Chondrocyte (in vitro differentiated cells): Measurements from ENCODE around the gene TH. TPM values are rescaled to one million over a fixed set of nuclear protein-coding genes. Genes with fewer than 3 reads are reported as not detected.

ENCODE experiments used
- DNase-seq: peaks from one replicate; pipeline ENCODE4 v3.0.0; 2021; ENCODE audit warnings: mixed read lengths, low spot score
- H3K27ac Mint-ChIP-seq: one replicate; pipeline ENCODE4 v1.8.0; 2021; ENCODE audit warnings: mild to moderate bottlenecking, moderate library complexity, mixed read lengths; ENCODE audit not compliant: unreplicated experiment
- H3K27me3 Mint-ChIP-seq: 2 replicates; pipeline ENCODE4 v1.8.0; 2021; ENCODE audit warnings: low read depth, mixed read lengths
- H3K36me3 Mint-ChIP-seq: 2 replicates; pipeline ENCODE4 v1.8.0; 2021; ENCODE audit warnings: low read depth, mixed read lengths
- H3K4me1 Mint-ChIP-seq: 2 replicates; pipeline ENCODE4 v1.8.0; 2021; ENCODE audit warnings: low read depth, mild to moderate bottlenecking, mixed read lengths
- H3K4me3 Mint-ChIP-seq: one replicate; pipeline ENCODE4 v1.8.0; 2021; ENCODE audit warnings: mild to moderate bottlenecking, moderate library complexity, mixed read lengths; ENCODE audit not compliant: unreplicated experiment
- H3K9me3 Mint-ChIP-seq: 2 replicates; pipeline ENCODE4 v1.8.0; 2021; ENCODE audit warnings: low read depth, mixed read lengths
- total RNA-seq: library from RNA; stranded (reverse); gene quantifications from 3 replicates; pipeline ENCODE4 v1.2.1, GENCODE V29; 2021
- TF ChIP-seq, protein P1 (sequence below): fragments of 200-600 bp; sonication (generic); IDR thresholded peaks from 2 replicates; pipeline ENCODE4 v1.5.0; 2021; ENCODE audit warnings: antibody characterized with exemption, mild to moderate bottlenecking, moderate library complexity

Gene TH
- total RNA-seq, 1 donor from 2014 or later: not detected

DNA sequence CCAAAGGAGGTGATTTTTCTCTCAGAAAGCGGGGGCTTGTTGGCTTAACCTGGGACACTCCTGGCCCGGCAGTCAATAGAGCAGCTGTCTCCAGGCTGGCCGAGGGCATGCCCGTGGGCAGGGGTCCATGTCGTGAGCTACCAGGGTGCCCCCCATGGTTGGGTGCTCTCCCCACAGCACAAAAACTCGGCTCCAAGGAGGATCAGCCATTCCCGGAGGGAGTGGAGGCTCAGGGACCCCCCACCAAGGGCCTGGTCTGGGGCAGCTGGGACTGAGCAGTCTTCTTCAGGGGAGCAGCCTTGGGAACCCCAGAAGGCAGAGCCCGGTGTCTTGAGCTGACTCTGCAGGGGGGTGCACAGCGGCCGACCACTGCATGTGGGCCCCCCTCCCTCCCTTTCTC is 20.8 kb upstream of the TH start:
- no peaks in the 10 kb centered on the region for H3K4me1 Mint-ChIP-seq
- no peak for DNase-seq
- H3K27ac Mint-ChIP-seq: no peak overlapping the region
- H3K4me3 Mint-ChIP-seq: no peak overlapping the region
- no peaks in the 10 kb centered on the region for H3K9me3 Mint-ChIP-seq
- H3K27me3 Mint-ChIP-seq: peaks cover 34% of the 10 kb centered on the region
- H3K36me3 Mint-ChIP-seq: no peaks in the 10 kb centered on the region
- TF ChIP-seq, protein P1, sequence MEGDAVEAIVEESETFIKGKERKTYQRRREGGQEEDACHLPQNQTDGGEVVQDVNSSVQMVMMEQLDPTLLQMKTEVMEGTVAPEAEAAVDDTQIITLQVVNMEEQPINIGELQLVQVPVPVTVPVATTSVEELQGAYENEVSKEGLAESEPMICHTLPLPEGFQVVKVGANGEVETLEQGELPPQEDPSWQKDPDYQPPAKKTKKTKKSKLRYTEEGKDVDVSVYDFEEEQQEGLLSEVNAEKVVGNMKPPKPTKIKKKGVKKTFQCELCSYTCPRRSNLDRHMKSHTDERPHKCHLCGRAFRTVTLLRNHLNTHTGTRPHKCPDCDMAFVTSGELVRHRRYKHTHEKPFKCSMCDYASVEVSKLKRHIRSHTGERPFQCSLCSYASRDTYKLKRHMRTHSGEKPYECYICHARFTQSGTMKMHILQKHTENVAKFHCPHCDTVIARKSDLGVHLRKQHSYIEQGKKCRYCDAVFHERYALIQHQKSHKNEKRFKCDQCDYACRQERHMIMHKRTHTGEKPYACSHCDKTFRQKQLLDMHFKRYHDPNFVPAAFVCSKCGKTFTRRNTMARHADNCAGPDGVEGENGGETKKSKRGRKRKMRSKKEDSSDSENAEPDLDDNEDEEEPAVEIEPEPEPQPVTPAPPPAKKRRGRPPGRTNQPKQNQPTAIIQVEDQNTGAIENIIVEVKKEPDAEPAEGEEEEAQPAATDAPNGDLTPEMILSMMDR: no peak

- TF ChIP-seq, protein P1: no peak
- Mint-ChIP-seq H3K9me3 (no peaks in the 10 kb centered on the region), H3K27ac (no peak overlapping the region), H3K27me3 (peaks cover 30% of the 10 kb centered on the region), H3K4me3 (no peak overlapping the region), H3K36me3 (no peaks in the 10 kb centered on the region), H3K4me1 (no peaks in the 10 kb centered on the region)
- DNase-seq: no peak
Measured at GRCh38 chr11:2191883-2192282, 20.3 kb upstream of the TH start.

DNA sequence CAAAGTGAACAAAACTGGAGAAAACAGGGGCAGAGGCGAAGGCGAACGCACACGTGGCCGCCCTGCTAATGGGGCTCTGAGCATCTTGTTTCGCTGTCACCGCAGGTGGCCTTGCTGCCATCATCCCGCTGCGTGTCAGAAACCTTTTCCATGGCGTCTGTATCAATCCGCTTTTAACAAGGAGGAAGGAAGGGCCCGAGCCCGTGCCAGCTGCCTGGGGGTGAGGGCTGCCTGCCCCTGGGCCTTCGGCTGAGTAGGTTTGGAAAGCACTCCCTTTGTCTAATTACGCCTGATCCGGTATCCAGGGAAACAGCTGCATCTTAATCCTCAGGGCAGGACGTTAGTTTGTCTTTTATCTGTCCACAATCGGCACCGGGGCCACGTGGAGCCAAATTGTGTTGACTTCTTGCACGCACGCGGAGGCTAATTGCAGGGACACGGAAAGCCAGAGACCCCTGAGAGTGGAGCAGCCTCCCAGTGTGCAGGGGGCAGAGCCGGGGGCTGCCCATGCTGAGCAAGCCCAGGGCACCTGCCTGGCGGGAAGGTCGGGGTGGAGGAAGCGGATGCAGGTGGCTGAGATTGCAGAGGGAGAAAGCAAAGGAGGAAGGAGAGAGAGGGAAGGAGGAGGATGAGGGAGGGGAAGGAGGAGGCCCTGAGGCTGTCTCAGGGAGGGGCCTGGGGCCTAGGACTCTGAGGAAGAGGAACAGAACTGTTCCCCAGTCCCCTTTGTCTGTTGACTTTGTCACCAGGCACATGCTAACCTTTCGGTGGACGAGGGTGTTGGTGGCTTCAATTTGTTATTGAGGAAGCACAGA is 19.2 kb upstream of the TH start:
- TF ChIP-seq, protein P1: no peak
- H3K9me3 Mint-ChIP-seq: no peaks in the 10 kb centered on the region
- DNase-seq: no peak
- H3K27me3 Mint-ChIP-seq: peaks cover 27% of the 10 kb centered on the region
- no peaks in the 10 kb centered on the region for H3K36me3 Mint-ChIP-seq
- no peak overlapping the region for H3K4me3 Mint-ChIP-seq
- no peaks in the 10 kb centered on the region for H3K4me1 Mint-ChIP-seq
- no peak overlapping the region for H3K27ac Mint-ChIP-seq

GRCh38 chr11:2189938-2190656 is 18.5 kb upstream of the TH start:
- Mint-ChIP-seq H3K4me3 (no peak overlapping the region), H3K9me3 (no peaks in the 10 kb centered on the region), H3K4me1 (no peaks in the 10 kb centered on the region), H3K27me3 (peaks cover 27% of the 10 kb centered on the region), H3K27ac (no peak overlapping the region), H3K36me3 (no peaks in the 10 kb centered on the region)
- TF ChIP-seq, protein P1: no peak
- no peak for DNase-seq

DNA sequence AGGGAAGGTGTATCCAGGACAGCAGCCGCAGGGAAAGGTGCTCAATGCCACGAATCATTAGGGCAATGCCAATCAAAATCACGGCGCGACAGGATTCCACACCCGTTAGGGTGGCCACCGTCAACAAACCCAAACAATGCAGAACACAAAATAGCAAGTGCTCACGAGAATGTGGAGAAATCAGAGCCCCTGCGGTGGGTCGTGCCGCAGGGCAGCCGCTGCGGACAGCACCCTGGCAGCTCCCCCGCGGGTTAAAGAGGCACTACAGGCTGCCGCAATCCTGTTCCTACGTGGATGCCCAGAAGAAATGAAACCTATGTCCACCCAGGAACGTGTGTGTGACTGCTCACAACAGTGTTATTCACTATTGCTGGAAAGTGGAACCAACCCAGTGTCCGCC is 17.1 kb upstream of the TH start:
- no peak for DNase-seq
- H3K27me3 Mint-ChIP-seq: peaks cover 32% of the 10 kb centered on the region
- no peaks in the 10 kb centered on the region for H3K36me3 Mint-ChIP-seq
- no peaks in the 10 kb centered on the region for H3K4me1 Mint-ChIP-seq
- H3K9me3 Mint-ChIP-seq: no peaks in the 10 kb centered on the region
- H3K4me3 Mint-ChIP-seq: no peak overlapping the region
- TF ChIP-seq, protein P1: no peak
- no peak overlapping the region for H3K27ac Mint-ChIP-seq
